HG03460 (cell line): Measurements from ENCODE around the gene IRX2.

Experiments
- ATAC-seq: cut with Tn5 transposase; IDR thresholded peaks from one replicate; pipeline ENCODE4 v1.9.1; 2021; ENCODE audit not compliant: unreplicated experiment

The IRX2 gene

GRCh38 chr5:2756211-2757152 lies 5.0 kb upstream of the IRX2 start:
- ATAC-seq, result no peak

GRCh38 chr5:2755681-2756171 lies 4.2 kb upstream of the IRX2 start:
- no peak for ATAC-seq

GRCh38 chr5:2755076-2755680 lies 3.7 kb upstream of the IRX2 start:
- ATAC-seq, result no peak

- no peak for ATAC-seq
Observed at GRCh38 chr5:2754581-2755075, 3.2 kb upstream of the IRX2 start.

GRCh38 chr5:2753452-2754420 lies 2.3 kb upstream of the IRX2 start:
- no peak for ATAC-seq

- ATAC-seq, result no peak
Observed at GRCh38 chr5:2752821-2753439, 1.5 kb upstream of the IRX2 start.

GRCh38 chr5:2752059-2752820 lies 763 bp upstream of the IRX2 start:
- ATAC-seq, result no peak

- no peak for ATAC-seq
Observed at GRCh38 chr5:2750758-2751464, 566 bp downstream of the IRX2 start.

GRCh38 chr5:2750026-2750757 lies 1.3 kb downstream of the IRX2 start:
- ATAC-seq, result no peak

- ATAC-seq, result no peak
Observed at GRCh38 chr5:2749514-2750025, 1.9 kb downstream of the IRX2 start.

- ATAC-seq, result no peak
Observed at GRCh38 chr5:2748861-2749513, 2.5 kb downstream of the IRX2 start.

- ATAC-seq, result no peak
Observed at GRCh38 chr5:2748179-2748860, 3.2 kb downstream of the IRX2 start.

- no peak for ATAC-seq
Observed at GRCh38 chr5:2747363-2748162, 3.9 kb downstream of the IRX2 start.

- ATAC-seq, result no peak
Observed at GRCh38 chr5:2746561-2747032, 4.9 kb downstream of the IRX2 start.

- no peak for ATAC-seq
Observed at GRCh38 chr5:2744485-2744884, 7.0 kb downstream of the IRX2 start.
